ENCODE results near the gene EAF2.

DNA sequence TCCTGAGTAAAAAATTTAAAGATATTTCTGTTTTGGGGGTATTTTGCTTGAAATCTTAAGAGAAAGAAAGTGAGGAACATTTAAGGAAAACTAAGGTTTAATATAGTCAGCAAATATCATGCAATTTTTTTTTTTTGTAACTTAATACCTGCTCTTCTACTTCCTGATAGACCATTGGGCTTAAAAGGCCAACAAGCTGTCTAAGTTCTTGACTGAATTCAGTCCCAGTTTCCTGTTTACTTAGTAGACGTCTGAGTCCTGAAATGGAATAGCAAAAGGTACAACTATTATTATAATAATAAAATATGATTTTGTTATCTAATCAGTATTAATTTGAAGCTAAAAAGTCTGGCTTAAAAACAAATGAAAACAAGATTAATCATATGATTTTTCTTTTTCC, 38.0 kb upstream of the EAF2 start:
- TF ChIP-seq, protein P1, sequence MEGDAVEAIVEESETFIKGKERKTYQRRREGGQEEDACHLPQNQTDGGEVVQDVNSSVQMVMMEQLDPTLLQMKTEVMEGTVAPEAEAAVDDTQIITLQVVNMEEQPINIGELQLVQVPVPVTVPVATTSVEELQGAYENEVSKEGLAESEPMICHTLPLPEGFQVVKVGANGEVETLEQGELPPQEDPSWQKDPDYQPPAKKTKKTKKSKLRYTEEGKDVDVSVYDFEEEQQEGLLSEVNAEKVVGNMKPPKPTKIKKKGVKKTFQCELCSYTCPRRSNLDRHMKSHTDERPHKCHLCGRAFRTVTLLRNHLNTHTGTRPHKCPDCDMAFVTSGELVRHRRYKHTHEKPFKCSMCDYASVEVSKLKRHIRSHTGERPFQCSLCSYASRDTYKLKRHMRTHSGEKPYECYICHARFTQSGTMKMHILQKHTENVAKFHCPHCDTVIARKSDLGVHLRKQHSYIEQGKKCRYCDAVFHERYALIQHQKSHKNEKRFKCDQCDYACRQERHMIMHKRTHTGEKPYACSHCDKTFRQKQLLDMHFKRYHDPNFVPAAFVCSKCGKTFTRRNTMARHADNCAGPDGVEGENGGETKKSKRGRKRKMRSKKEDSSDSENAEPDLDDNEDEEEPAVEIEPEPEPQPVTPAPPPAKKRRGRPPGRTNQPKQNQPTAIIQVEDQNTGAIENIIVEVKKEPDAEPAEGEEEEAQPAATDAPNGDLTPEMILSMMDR (IDR thresholded peaks at IDR 0.05; ENCODE audit: low read depth, low read length, poor library complexity, severe bottlenecking), result no peak
- no peak for TF ChIP-seq EZH2phosphoT487 (IDR thresholded peaks at IDR 0.05; ENCODE audit: borderline replicate concordance, low read length)

All from DOHH2 (cell line).